ENCODE measurements around the gene PLA1A.
"Not testable (repeated sequence)": the region's sequence is repeated elsewhere in the genome, so short reads cannot be mapped to it uniquely, and the experiment has no call there.

Gene PLA1A

DNA sequence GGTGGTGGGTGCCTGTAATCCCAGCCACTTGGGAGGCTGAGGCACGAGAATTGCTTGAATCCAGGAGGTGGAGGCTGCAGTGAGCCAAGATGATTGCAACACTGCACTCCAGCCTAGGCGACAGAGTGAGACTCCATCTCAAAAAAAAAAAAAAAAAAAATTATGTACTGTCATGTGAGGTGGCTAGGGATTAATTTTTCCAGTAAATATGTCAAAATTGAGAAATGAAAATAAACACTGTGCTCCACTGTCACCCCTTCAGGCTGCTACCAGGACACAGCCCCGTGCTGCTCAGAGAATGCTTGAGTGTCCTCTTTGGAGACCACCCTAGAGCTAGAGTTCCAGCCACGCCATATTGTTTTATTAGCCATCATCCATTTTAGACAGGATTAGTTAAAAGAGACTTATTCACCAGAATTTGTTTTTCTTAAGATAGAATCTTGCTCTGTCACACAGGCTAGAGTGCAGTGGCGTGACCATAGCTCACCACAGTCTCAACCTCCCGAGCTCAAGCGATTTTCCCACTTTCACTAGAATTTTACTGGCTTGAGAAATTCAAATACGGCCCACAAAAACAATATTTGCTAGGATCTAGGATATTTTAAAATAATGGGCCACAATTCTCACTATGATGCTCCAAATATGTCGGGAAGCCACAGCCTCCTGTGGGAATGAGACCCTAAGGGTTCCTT lies 38.9 kb upstream of the PLA1A start:
- WGBS, 2 experiments (ENCODE audit: insufficient coverage in 2 of 2): 93 to 100% methylated on average over 2 to 6 of the region's 9 CpGs

DNA sequence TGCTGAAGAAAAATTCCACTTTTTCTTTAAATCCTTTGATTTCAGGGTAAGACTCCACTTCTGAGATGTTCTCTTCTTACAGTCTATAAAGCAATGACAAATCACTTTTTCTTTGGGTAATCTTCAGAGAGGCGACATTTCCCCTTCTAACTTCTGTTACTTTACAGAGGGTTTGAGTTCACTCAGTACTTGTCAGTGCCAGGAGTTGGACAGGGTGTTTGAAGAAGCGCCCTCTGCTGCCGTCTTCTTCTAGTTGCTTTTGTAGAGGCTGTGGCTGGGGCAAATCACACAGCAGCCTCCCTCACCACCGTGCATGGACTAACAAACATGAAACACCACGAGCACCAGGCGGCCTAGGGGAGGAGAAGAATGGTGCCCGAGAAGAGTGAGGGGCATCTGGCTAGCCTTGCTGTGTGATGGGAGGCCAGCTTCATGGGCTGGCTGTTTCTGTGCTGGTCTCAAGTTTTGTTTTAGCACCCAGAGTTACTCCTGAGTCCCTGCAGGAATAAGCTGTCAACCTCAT lies 38.2 kb upstream of the PLA1A start, which contains the start of gene CD80:
Gene CD80 (minus strand): TSS at position 174 of the 523 bp plus-strand sequence. CDS start 1,886 bp downstream, outside the sequence.
- Histone ChIP-seq H3K4me3 (ENCODE audit: extremely low read depth, insufficient read depth, low read length, poor library complexity, severe bottlenecking) (no peak within 1 kb of the TSS), H3K9me3 (ENCODE audit: control insufficient read depth, low read length) (no peaks in the 10 kb centered on the region), H3K36me3 (ENCODE audit: control insufficient read depth, insufficient read depth, low read length) (no peaks in the 10 kb centered on the region), H3K27ac (ENCODE audit: low read depth, low read length, severe bottlenecking) (no peak within 1 kb of the TSS), H3K4me1 (ENCODE audit: control insufficient read depth, insufficient read depth, low read length, poor library complexity, severe bottlenecking) (no peaks in the 10 kb centered on the region)
- WGBS, 2 experiments (ENCODE audit: insufficient coverage in 2 of 2): 43 to 60% methylated on average over 1 of the region's 7 CpGs

More for the DNA sequence above, 38.9 kb upstream of the PLA1A start:
- H3K4me3 ChIP-seq (ENCODE audit: extremely low read depth, insufficient read depth, low read length, poor library complexity, severe bottlenecking): no peak overlapping the region
- H3K27ac ChIP-seq (ENCODE audit: low read depth, low read length, severe bottlenecking): no peak overlapping the region
- H3K9me3 ChIP-seq (ENCODE audit: control insufficient read depth, low read length): no peaks in the 10 kb centered on the region
- H3K4me1 ChIP-seq (ENCODE audit: control insufficient read depth, insufficient read depth, low read length, poor library complexity, severe bottlenecking): no peaks in the 10 kb centered on the region
- no peaks in the 10 kb centered on the region for H3K36me3 ChIP-seq (ENCODE audit: control insufficient read depth, insufficient read depth, low read length)

DNA sequence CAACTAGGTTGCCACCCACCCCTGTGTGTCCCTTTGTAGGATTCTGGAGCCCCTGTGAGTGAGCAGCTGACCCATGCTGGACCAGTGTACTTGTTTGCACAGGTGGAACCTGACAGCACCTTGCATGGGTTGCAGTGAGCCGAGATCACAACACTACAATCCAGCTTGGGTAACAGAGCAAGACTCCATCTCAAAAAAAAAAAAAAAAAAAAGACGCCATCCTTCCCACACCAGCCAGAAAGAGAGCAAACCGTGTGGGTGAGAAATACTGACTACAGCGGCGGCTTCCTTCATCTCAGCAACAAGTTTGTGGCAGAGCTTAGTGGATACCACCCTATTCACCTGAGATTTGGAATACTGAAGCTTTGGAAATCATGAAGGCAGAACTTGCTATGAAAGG lies 37.5 kb upstream of the PLA1A start:
- Histone ChIP-seq H3K9me3 (ENCODE audit: control insufficient read depth, low read length) (no peaks in the 10 kb centered on the region), H3K36me3 (ENCODE audit: control insufficient read depth, insufficient read depth, low read length) (no peaks in the 10 kb centered on the region), H3K27ac (ENCODE audit: low read depth, low read length, severe bottlenecking) (no peak overlapping the region), H3K4me1 (ENCODE audit: control insufficient read depth, insufficient read depth, low read length, poor library complexity, severe bottlenecking) (no peaks in the 10 kb centered on the region), H3K4me3 (ENCODE audit: extremely low read depth, insufficient read depth, low read length, poor library complexity, severe bottlenecking) (no peak overlapping the region)
- 80 to 100% methylated on average over 1 to 2 of the region's 5 CpGs for WGBS, 2 experiments (ENCODE audit: insufficient coverage in 2 of 2)

DNA sequence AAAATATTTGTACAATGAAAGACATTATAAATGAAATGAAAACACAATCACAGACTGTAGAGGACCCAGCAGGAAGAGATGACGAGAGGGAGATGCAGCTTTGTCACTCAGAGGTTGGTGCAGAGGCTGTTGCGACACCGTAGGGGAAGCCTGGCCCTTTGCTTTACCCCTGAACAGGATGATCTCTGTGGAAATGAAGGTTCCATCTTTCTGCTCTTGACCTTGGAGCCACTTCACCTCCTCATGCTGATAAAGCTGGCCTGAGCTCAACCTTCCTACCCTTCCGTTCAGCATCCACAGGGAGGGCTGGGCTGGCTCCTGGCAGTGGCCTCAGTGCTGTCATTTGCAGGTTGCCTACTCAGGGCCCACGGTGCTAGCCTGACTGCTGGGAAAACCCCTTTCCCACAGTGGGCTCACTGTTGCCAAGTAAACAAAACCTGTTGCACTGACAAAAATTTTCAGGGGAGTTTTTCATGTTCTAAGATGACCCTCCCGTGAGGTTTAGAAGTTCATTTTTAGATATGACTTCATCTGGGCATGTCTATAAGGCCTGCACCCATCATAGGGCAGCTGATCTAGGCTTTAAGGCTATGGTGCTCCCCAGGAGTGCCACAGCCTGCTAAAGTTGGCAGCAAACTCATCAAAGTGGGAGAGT lies 35.3 kb upstream of the PLA1A start:
- no peaks in the 10 kb centered on the region for H3K36me3 ChIP-seq (ENCODE audit: control insufficient read depth, insufficient read depth, low read length)
- no peak overlapping the region for H3K4me3 ChIP-seq (ENCODE audit: extremely low read depth, insufficient read depth, low read length, poor library complexity, severe bottlenecking)
- H3K4me1 ChIP-seq (ENCODE audit: control insufficient read depth, insufficient read depth, low read length, poor library complexity, severe bottlenecking): no peaks in the 10 kb centered on the region
- H3K9me3 ChIP-seq (ENCODE audit: control insufficient read depth, low read length): no peaks in the 10 kb centered on the region
- no peak overlapping the region for H3K27ac ChIP-seq (ENCODE audit: low read depth, low read length, severe bottlenecking)
- WGBS, 2 experiments (ENCODE audit: insufficient coverage in 2 of 2): 88 to 90% methylated on average over 5 to 6 of the region's 6 CpGs

DNA sequence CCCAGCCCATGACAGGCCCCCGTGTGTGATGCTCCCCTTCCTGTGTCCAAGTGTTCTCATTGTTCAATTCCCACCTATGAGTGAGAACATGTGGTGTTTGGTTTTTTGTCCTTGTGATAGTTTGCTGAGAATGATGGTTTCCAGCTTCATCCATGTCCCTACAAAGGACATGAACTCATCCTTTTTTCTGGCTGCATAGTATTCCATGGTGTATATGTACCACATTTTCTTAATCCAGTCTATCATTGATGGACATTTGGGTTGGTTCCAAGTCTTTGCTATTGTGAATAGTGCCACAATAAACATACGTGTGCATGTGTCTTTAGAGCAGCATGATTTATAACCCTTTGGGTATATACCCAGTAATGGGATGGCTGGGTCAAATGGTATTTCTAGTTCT lies 34.4 kb upstream of the PLA1A start:
- not testable (repeated sequence) for H3K4me1 ChIP-seq (ENCODE audit: control insufficient read depth, insufficient read depth, low read length, poor library complexity, severe bottlenecking); H3K27ac ChIP-seq (ENCODE audit: low read depth, low read length, severe bottlenecking); H3K36me3 ChIP-seq (ENCODE audit: control insufficient read depth, insufficient read depth, low read length); H3K4me3 ChIP-seq (ENCODE audit: extremely low read depth, insufficient read depth, low read length, poor library complexity, severe bottlenecking); H3K9me3 ChIP-seq (ENCODE audit: control insufficient read depth, low read length)
- WGBS, 2 experiments (ENCODE audit: insufficient coverage in 2 of 2): no CpG with 5 or more reads among the region's 2 CpGs

DNA sequence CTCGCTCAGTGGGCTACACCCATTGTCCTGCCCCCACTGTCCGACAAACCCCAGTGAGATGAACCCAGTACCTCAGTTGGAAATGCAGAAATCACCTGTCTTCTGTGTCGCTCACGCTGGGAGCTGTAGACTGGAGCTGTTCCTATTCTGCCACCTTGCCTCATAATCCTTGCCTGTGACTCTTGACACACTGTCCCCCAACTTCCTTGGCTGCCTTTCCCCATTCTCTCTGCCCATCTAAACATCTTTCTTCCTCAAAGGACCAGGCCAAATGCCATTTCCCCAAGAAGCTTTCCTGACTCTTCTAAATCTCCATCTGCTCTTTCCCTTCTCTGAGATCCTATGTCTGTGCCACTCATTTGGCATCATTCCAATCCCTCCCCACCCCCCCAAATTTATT lies 28.5 kb upstream of the PLA1A start:
- Histone ChIP-seq H3K4me1 (ENCODE audit: control insufficient read depth, insufficient read depth, low read length, poor library complexity, severe bottlenecking) (no peaks in the 10 kb centered on the region), H3K9me3 (ENCODE audit: control insufficient read depth, low read length) (no peaks in the 10 kb centered on the region), H3K4me3 (ENCODE audit: extremely low read depth, insufficient read depth, low read length, poor library complexity, severe bottlenecking) (no peak overlapping the region), H3K27ac (ENCODE audit: low read depth, low read length, severe bottlenecking) (no peak overlapping the region), H3K36me3 (ENCODE audit: control insufficient read depth, insufficient read depth, low read length) (no peaks in the 10 kb centered on the region)
- 92 to 99% methylated on average over 3 to 4 of the region's 4 CpGs for WGBS, 2 experiments (ENCODE audit: insufficient coverage in 2 of 2)

DNA sequence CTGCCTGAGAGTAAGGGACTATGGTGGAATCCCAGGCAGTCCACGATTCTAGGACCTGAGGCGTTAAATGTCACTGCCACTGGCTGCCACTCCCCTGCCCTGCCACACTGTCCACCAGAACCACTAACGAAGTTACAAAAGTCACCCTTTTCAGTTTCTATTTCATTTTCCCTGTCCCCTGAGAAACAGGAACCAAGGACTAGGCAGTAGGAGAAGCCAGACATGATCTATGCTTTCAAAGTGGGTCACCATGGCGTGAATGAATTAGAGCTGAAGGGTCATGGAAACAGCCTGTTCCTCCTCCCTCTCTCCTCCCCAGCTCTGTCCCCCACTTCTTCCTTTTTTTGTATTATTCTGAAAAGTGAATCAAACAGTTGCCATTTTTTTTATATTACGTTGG lies 27.5 kb upstream of the PLA1A start:
- 94 to 100% methylated on average over 4 of the region's 5 CpGs for WGBS, 2 experiments (ENCODE audit: insufficient coverage in 2 of 2)
- H3K9me3 ChIP-seq (ENCODE audit: control insufficient read depth, low read length): no peaks in the 10 kb centered on the region
- no peak overlapping the region for H3K27ac ChIP-seq (ENCODE audit: low read depth, low read length, severe bottlenecking)
- H3K4me3 ChIP-seq (ENCODE audit: extremely low read depth, insufficient read depth, low read length, poor library complexity, severe bottlenecking): no peak overlapping the region
- H3K36me3 ChIP-seq (ENCODE audit: control insufficient read depth, insufficient read depth, low read length): no peaks in the 10 kb centered on the region
- no peaks in the 10 kb centered on the region for H3K4me1 ChIP-seq (ENCODE audit: control insufficient read depth, insufficient read depth, low read length, poor library complexity, severe bottlenecking)

DNA sequence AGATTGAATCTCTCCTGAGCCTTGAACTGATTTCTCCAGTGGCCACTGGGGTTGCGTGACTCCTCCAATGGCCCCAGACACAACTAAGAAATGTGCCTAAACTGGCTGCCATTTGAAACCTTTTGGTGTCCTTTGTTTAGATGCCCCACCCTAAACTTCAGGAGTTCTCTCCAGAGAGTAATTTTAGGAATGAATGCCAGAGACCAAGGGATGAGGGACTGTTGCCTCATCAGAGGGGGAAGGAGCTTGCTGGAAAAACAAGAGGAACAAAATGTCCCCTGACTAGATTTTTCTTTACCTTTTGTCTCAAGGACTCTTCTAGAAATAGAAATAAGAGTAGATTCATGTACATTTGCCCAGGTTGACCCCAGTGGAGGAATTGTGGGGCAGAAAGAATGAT lies 26.5 kb upstream of the PLA1A start:
- no peaks in the 10 kb centered on the region for H3K9me3 ChIP-seq (ENCODE audit: control insufficient read depth, low read length)
- H3K27ac ChIP-seq (ENCODE audit: low read depth, low read length, severe bottlenecking): no peak overlapping the region
- WGBS, 2 experiments (ENCODE audit: insufficient coverage in 2 of 2): 100% methylated on average over 1 of the region's 1 CpG
- no peak overlapping the region for H3K4me3 ChIP-seq (ENCODE audit: extremely low read depth, insufficient read depth, low read length, poor library complexity, severe bottlenecking)
- H3K4me1 ChIP-seq (ENCODE audit: control insufficient read depth, insufficient read depth, low read length, poor library complexity, severe bottlenecking): no peaks in the 10 kb centered on the region
- no peaks in the 10 kb centered on the region for H3K36me3 ChIP-seq (ENCODE audit: control insufficient read depth, insufficient read depth, low read length)

DNA sequence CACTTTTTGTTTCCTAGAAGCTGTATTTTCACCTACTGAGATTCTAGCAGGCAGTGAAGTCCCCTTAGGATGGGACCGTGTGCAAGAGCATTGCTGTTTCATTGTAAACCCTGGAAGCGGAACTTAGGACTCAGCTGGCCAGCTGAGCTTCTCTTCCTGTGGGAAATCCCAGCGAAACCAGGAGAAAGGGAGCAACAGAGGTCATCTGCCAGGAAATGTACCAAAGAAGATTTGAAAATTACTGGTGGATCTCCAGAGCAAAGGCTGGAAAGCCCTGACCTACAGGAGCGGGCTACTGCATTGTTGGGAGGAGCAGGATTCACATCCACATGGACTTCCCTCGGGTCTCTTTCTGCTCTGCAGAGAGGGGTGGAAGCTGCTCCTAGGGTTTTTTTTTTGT lies 26.0 kb upstream of the PLA1A start:
- H3K36me3 ChIP-seq (ENCODE audit: control insufficient read depth, insufficient read depth, low read length): no peaks in the 10 kb centered on the region
- no peak overlapping the region for H3K4me3 ChIP-seq (ENCODE audit: extremely low read depth, insufficient read depth, low read length, poor library complexity, severe bottlenecking)
- no peak overlapping the region for H3K27ac ChIP-seq (ENCODE audit: low read depth, low read length, severe bottlenecking)
- no peaks in the 10 kb centered on the region for H3K4me1 ChIP-seq (ENCODE audit: control insufficient read depth, insufficient read depth, low read length, poor library complexity, severe bottlenecking)
- H3K9me3 ChIP-seq (ENCODE audit: control insufficient read depth, low read length): no peaks in the 10 kb centered on the region
- 74 to 75% methylated on average over 5 of the region's 5 CpGs for WGBS, 2 experiments (ENCODE audit: insufficient coverage in 2 of 2)

DNA sequence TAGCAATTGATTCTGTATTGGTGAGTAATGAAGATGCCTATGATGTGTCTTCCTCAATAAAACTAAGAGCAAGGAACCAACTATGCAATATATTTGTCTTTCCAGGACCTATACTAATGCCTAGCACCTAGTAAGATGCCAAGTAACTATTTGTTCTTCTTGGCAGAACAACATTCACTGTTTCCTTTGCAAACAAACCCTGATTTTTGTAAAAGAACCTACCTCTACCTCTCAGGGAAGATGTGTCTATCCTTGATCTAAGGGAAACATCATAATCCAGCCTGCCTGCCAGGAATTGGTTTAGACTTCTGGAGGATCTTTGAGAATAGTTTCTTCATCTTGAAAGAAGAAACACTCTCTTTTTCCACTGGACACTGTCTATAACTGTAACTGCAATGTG lies 22.2 kb upstream of the PLA1A start:
- Histone ChIP-seq H3K4me3 (ENCODE audit: extremely low read depth, insufficient read depth, low read length, poor library complexity, severe bottlenecking) (no peak overlapping the region), H3K9me3 (ENCODE audit: control insufficient read depth, low read length) (no peaks in the 10 kb centered on the region), H3K27ac (ENCODE audit: low read depth, low read length, severe bottlenecking) (no peak overlapping the region), H3K4me1 (ENCODE audit: control insufficient read depth, insufficient read depth, low read length, poor library complexity, severe bottlenecking) (no peaks in the 10 kb centered on the region), H3K36me3 (ENCODE audit: control insufficient read depth, insufficient read depth, low read length) (no peaks in the 10 kb centered on the region)
